ENCODE results near the gene TLE4. TPM values are rescaled to one million over a fixed set of nuclear protein-coding genes. Genes with fewer than 3 reads are reported as not detected.

The TLE4 gene
- total and polyA plus RNA-seq, 10 of the 15 experiments (the other 5 are each of a cell fraction or from before 2014, with no cell fraction given), result 5.3 to 53.3 (median 23.3) TPM

GRCh38 chr9:79630521-79631403 lies 59.0 kb downstream of the TLE4 start (continued):
- TF ChIP-seq USF2 (IDR thresholded peaks at IDR 0.05; ENCODE audit: borderline replicate concordance, low read depth, low read length), result no peak
- TF ChIP-seq FOXM1 (IDR thresholded peaks at IDR 0.05; ENCODE audit: low read depth, low read length), result peak; percentile 76; the same call in 1 of the 2 replicates
- TF ChIP-seq BHLHE40 (IDR thresholded peaks at IDR 0.05; ENCODE audit: borderline replicate concordance in 1 of 2, low read depth in 2 of 2, low read length in 1 of 2), result peak; percentile 13 to 49; a peak in 2 of 4 replicates
- no peak for TF ChIP-seq ZNF207 (IDR thresholded peaks at IDR 0.05; ENCODE audit: borderline replicate concordance)
- TF ChIP-seq SUPT20H (IDR thresholded peaks at IDR 0.05; ENCODE audit: borderline replicate concordance, control insufficient read depth, low read depth, low read length), result no peak
- TF ChIP-seq JUND (IDR thresholded peaks at IDR 0.05; ENCODE audit: low read depth, low read length), result 0 out of 2 replicates have a peak, but pooled peaks have one; percentile 55
- no peak for TF ChIP-seq CTCF (IDR thresholded peaks at IDR 0.05 in 2 of 3, conservative IDR thresholded peaks at IDR 0.05 in 1 of 3; ENCODE audit: control insufficient read depth in 2 of 3, extremely low read depth in 1 of 3, insufficient read depth in 1 of 3, low read depth in 3 of 3, low read length in 3 of 3)
- peak; percentile 57; the same call in 1 of the 2 replicates for TF ChIP-seq ZNF24 (IDR thresholded peaks at IDR 0.05)
- TF ChIP-seq MTA3 (IDR thresholded peaks at IDR 0.05; ENCODE audit: borderline replicate concordance, low read length), result no peak
- peak; percentile 71 for TF ChIP-seq ATF2 (IDR thresholded peaks at IDR 0.05; ENCODE audit: low read length)
- TF ChIP-seq ZBED1 (IDR thresholded peaks at IDR 0.05; ENCODE audit: borderline replicate concordance), result no peak
- peak; percentile 98 for TF ChIP-seq IKZF2 (IDR thresholded peaks at IDR 0.05)
- no peak for TF ChIP-seq STAT3 (IDR thresholded peaks at IDR 0.05; ENCODE audit: low read depth, low read length)
- TF ChIP-seq SIN3A (IDR thresholded peaks at IDR 0.05; ENCODE audit: low read depth, low read length), result no peak
- TF ChIP-seq NRF1 (conservative IDR thresholded peaks at IDR 0.05; ENCODE audit: low read depth, low read length), result no peak
- peak; percentile 81 for TF ChIP-seq NFIC (IDR thresholded peaks at IDR 0.05; ENCODE audit: low read depth, low read length)
- TF ChIP-seq NFYB (IDR thresholded peaks at IDR 0.05; ENCODE audit: insufficient read depth, low read depth, low read length), result no peak
- peak; percentile 100 for TF ChIP-seq MTA2 (IDR thresholded peaks at IDR 0.05; ENCODE audit: low read depth)
- peak; percentile 55; the same call in 1 of the 2 replicates for TF ChIP-seq RAD51 (IDR thresholded peaks at IDR 0.05)
- 0 out of 2 replicates have a peak, but pooled peaks have one; percentile 19 for TF ChIP-seq MEF2A (IDR thresholded peaks at IDR 0.05; ENCODE audit: insufficient read depth, low read depth, low read length)
- TF ChIP-seq MEF2B (IDR thresholded peaks at IDR 0.05; ENCODE audit: partially characterized antibody, poor library complexity, severe bottlenecking), result peak; percentile 80
- peak; percentile 78 for TF ChIP-seq JUNB (IDR thresholded peaks at IDR 0.05)
- TF ChIP-seq YY1 (IDR thresholded peaks at IDR 0.05; ENCODE audit: low read depth, low read length), result no peak
- TF ChIP-seq RELB (IDR thresholded peaks at IDR 0.05; ENCODE audit: low read depth), result peak; percentile 96
